Nephron progenitor cell (in vitro differentiated cells): ENCODE data around the gene CCDC134.

Experiments used
- DNase-seq: peaks from one replicate; pipeline ENCODE4 v3.0.0; 2021
- H3K27ac Mint-ChIP-seq: 2 replicates; pipeline ENCODE4 v1.8.0; 2021; ENCODE audit warnings: mild to moderate bottlenecking, moderate library complexity, mixed read lengths
- H3K27me3 Mint-ChIP-seq: 2 replicates; pipeline ENCODE4 v1.8.0; 2021; ENCODE audit warnings: mild to moderate bottlenecking, low read depth, mixed read lengths; ENCODE audit not compliant: poor library complexity
- H3K36me3 Mint-ChIP-seq: 2 replicates; pipeline ENCODE4 v1.8.0; 2021; ENCODE audit warnings: low read depth, mixed read lengths
- H3K4me1 Mint-ChIP-seq: 2 replicates; pipeline ENCODE4 v1.8.0; 2021; ENCODE audit warnings: mixed read lengths
- H3K4me3 Mint-ChIP-seq: 2 replicates; pipeline ENCODE4 v1.8.0; 2021; ENCODE audit warnings: mild to moderate bottlenecking, moderate library complexity, mixed read lengths
- H3K9me3 Mint-ChIP-seq: 2 replicates; pipeline ENCODE4 v1.8.0; 2021; ENCODE audit warnings: mild to moderate bottlenecking, moderate library complexity, mixed read lengths
- TF ChIP-seq, protein P1 (sequence below): fragments of 200-600 bp; sonication (generic); IDR thresholded peaks from 2 replicates; pipeline ENCODE4 v1.5.0; 2021; ENCODE audit warnings: antibody characterized with exemption

CCDC134 gene

GRCh38 chr22:41798736-41799135 lies 1.7 kb upstream of the CCDC134 start:
- peak overlapping the region; percentile 66 for H3K4me3 Mint-ChIP-seq
- TF ChIP-seq, protein P1, sequence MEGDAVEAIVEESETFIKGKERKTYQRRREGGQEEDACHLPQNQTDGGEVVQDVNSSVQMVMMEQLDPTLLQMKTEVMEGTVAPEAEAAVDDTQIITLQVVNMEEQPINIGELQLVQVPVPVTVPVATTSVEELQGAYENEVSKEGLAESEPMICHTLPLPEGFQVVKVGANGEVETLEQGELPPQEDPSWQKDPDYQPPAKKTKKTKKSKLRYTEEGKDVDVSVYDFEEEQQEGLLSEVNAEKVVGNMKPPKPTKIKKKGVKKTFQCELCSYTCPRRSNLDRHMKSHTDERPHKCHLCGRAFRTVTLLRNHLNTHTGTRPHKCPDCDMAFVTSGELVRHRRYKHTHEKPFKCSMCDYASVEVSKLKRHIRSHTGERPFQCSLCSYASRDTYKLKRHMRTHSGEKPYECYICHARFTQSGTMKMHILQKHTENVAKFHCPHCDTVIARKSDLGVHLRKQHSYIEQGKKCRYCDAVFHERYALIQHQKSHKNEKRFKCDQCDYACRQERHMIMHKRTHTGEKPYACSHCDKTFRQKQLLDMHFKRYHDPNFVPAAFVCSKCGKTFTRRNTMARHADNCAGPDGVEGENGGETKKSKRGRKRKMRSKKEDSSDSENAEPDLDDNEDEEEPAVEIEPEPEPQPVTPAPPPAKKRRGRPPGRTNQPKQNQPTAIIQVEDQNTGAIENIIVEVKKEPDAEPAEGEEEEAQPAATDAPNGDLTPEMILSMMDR = no peak
- H3K36me3 Mint-ChIP-seq = peaks cover 8% of the 10 kb centered on the region

GRCh38 chr22:41799486-41800347 lies 762 bp upstream of the CCDC134 start:
- Mint-ChIP-seq H3K9me3 (no peaks in the 10 kb centered on the region), H3K4me1 (peaks cover 31% of the 10 kb centered on the region), H3K4me3 (peak overlapping the region; percentile 89), H3K36me3 (peaks cover 14% of the 10 kb centered on the region), H3K27ac (peak overlapping the region; percentile 59), H3K27me3 (peaks cover 7% of the 10 kb centered on the region)
- DNase-seq = peak; percentile 27
- TF ChIP-seq, protein P1 = no peak

More at GRCh38 chr22:41798736-41799135, 1.7 kb upstream of the CCDC134 start:
- Mint-ChIP-seq H3K27ac (no peak overlapping the region), H3K4me1 (peaks cover 31% of the 10 kb centered on the region), H3K9me3 (no peaks in the 10 kb centered on the region), H3K27me3 (peaks cover 5% of the 10 kb centered on the region)
- DNase-seq = no peak

- Mint-ChIP-seq H3K36me3 (peaks cover 14% of the 10 kb centered on the region), H3K4me1 (peaks cover 31% of the 10 kb centered on the region), H3K27ac (peak overlapping the region; percentile 75), H3K9me3 (no peaks in the 10 kb centered on the region), H3K4me3 (peak overlapping the region; percentile 89), H3K27me3 (peaks cover 7% of the 10 kb centered on the region)
- TF ChIP-seq, protein P1 = no peak
- no peak for DNase-seq
Measured at GRCh38 chr22:41801147-41801819, 804 bp downstream of the CCDC134 start.

GRCh38 chr22:41801886-41802285 lies 1.4 kb downstream of the CCDC134 start:
- Mint-ChIP-seq H3K27ac (no peak overlapping the region), H3K4me1 (peaks cover 31% of the 10 kb centered on the region), H3K36me3 (peaks cover 14% of the 10 kb centered on the region), H3K4me3 (peak overlapping the region; percentile 89), H3K27me3 (peaks cover 7% of the 10 kb centered on the region), H3K9me3 (no peaks in the 10 kb centered on the region)
- TF ChIP-seq, protein P1 = no peak
- DNase-seq = no peak

DNA sequence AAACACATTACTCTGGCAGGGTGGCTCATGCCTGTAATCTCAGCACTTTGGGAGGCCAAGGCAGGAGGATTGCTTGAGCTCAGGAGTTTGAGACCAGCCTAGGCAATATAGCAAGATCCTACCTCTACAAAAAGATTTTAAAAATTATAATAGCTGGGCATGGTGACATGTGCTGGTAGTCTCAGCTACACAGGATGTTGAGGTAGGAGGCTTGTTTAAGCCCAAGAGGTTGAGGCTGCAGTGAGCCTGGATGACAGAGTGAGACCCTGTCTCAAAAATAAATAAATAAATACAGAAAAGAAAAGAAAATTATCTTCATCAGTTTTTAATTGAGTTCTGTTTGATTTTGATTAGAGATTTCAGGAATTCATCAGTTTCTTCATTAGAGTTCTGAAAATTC lies 5.2 kb downstream of the CCDC134 start:
- H3K27ac Mint-ChIP-seq = no peak overlapping the region
- TF ChIP-seq, protein P1 = no peak
- peaks cover 34% of the 10 kb centered on the region for H3K36me3 Mint-ChIP-seq
- no peak overlapping the region for H3K4me3 Mint-ChIP-seq
- H3K4me1 Mint-ChIP-seq = peaks cover 31% of the 10 kb centered on the region
- H3K9me3 Mint-ChIP-seq = no peaks in the 10 kb centered on the region
- no peak for DNase-seq
- peaks cover 3% of the 10 kb centered on the region for H3K27me3 Mint-ChIP-seq
